HG03342 (cell line): ENCODE measurements around the gene TLE1.
"Not testable (repeated sequence)": the region's sequence is repeated elsewhere in the genome, so short reads cannot be mapped to it uniquely, and the experiment has no call there.

Experiments
- ATAC-seq: cut with Tn5 transposase; IDR thresholded peaks from one replicate; pipeline ENCODE4 v1.9.1; 2021; ENCODE audit warnings: mild to moderate bottlenecking, moderate library complexity; ENCODE audit not compliant: unreplicated experiment

The TLE1 gene

GRCh38 chr9:81689343-81690175 lies at the start of gene TLE1:
Gene TLE1, minus strand, starts transcription at chr9:81689547. Its CDS starts 1,307 bp downstream, at chr9:81688240.
- ATAC-seq, result peak; percentile 76

- ATAC-seq, result no peak
These were observed 48.6 kb upstream of the TLE1 start for GRCh38 chr9:81737871-81738507.

- not testable (repeated sequence) for ATAC-seq
These were observed 41.2 kb upstream of the TLE1 start for GRCh38 chr9:81730498-81730897.

GRCh38 chr9:81729135-81729534 lies 39.8 kb upstream of the TLE1 start:
- peak; percentile 81 for ATAC-seq

DNA sequence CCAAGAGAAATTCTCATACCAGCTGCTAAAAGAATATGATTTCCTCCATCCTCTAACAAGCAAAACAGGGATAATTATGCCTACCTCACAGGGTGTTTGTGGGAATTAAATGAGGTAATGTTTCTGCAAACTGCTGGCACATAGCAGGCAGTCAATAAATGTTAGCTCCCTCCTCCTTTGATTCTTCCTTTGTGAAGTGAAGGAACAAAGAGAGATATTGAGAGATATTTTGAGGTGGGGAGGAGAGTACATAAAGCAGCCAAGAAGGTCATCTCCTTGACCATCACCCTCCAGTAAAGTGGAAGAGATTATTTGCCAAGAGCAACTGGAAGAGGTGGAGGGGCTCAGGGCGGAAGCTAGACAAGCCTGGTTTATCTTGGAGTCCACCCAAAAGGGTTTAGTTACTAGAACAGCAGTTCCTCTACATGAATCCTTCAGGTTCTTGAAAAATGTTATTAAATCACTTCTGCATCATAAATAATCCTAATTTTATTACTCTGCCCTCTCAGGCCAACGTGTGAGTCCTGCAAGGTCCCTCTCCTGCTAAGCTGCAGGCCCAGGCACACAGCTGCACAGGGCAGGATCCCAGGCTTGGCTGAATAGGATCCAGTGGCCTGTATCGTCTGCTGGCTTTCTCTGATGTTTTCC lies 35.0 kb upstream of the TLE1 start:
- ATAC-seq, result no peak

DNA sequence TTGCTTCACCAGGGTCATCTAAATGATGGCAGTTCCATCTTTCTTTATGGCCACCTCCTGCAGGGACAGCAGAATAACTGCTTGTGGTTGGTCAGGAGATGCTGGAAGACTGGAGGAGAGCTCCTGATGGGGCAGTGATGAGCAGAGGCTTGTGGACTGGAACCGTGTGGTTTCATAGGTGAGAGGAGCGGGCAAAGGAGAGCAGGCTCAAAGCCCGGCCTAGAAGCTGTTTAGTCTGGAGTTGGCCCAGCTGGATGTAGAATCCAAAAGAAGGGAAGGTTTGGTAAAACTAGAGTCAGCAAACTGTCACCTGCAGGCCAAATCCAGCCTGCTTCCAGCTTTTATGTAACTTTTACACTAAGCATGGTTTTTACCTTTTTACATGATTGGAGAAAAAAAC lies 32.9 kb upstream of the TLE1 start:
- ATAC-seq, result no peak

- no peak for ATAC-seq
These were observed 31.2 kb upstream of the TLE1 start for GRCh38 chr9:81720450-81721086.

DNA sequence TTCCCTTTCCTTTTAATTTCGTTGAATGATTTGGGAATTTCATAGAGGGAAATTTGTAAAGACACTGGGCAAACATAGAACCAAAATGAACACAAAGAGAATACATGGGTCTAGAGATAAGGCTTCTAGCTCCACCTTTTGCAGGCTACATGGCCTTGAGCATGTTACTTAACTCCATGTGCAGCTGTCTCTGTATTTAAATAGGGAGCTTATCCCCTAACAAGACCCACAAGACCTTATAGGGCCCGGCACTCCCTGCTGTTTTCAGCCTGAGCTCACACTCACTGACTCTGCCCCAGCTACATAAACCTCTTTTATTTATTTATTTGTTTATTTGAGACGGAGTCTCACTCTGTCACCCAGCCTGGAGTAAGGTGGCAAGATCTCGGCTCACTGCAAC lies 30.6 kb upstream of the TLE1 start:
- no peak for ATAC-seq

GRCh38 chr9:81718244-81718643 lies 28.9 kb upstream of the TLE1 start:
- no peak for ATAC-seq

- no peak for ATAC-seq
These were observed 28.4 kb upstream of the TLE1 start for GRCh38 chr9:81717747-81718077.

GRCh38 chr9:81717061-81717746 lies 27.9 kb upstream of the TLE1 start:
- no peak for ATAC-seq

DNA sequence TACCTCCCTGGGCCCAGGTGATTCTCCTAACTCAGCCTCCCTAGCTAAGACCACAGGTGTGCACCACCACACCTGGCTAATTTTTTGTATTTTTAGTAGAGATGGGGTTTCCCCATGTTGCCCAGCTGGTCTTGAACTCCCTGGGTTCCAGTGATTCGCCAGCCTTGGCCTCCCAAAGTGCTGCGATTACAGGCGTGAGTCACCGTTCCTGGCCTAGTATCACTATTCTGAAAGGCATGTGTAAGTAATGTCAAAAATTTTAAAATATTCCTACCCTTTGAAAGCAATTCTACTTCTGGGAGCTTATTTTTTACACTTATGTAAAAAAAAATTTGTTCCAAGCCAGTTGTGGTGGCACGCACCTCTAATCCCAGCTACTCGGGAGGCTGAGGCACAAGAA lies 27.1 kb upstream of the TLE1 start:
- ATAC-seq, result no peak

- ATAC-seq, result no peak
These were observed 16.2 kb upstream of the TLE1 start for GRCh38 chr9:81705578-81705977.

DNA sequence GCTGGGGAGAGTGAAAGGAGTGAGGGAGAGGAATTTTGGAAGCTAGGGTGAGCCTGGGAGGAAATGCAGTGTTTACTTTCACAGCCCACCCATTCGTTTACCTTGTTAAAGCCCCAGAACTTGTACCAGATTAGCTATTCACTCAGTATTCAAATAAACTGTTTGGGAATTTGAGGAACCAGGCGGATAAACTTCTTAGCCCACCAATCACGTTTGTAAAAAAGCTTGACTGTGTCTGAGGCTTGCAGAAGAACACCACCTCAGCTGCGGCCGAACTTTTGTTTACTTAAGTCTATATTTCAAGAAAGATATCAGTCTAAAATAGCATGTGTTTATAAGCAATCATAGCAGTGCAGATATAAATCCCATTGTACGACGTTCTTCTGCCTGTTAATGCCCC lies 5.2 kb upstream of the TLE1 start:
- ATAC-seq, result no peak

DNA sequence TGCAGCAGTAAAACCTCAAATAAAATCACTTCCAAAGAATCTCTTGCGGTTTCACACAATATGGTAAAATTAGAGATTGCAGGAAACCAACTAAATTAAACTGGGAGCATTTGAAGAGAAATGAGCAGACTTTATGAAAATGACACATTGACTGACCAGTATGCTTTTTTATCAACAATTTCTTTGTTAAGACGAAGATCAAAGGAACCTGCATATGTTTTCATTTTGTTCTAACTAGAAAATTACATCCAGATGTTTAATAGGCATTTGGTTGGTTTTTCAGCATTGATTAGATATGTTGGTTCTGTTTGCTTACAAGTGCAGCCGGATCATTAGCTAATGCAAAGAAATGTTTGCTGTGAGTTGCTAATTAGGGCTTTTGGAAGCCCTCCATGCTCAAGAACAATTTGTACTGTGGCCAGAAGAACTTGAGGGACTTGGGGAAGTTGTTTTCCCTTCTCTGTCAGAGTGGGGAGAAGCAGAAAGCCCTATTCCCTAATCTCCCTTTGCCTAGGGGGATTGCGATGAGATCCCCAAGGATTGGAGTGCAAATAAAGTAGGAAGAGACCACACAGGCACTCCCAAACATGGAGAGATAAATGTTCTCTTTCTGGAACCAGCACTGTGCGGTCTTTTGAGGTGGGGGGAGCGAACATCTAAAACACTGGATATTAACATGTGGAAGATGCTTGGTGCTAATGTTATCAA lies 4.5 kb upstream of the TLE1 start:
- no peak for ATAC-seq

DNA sequence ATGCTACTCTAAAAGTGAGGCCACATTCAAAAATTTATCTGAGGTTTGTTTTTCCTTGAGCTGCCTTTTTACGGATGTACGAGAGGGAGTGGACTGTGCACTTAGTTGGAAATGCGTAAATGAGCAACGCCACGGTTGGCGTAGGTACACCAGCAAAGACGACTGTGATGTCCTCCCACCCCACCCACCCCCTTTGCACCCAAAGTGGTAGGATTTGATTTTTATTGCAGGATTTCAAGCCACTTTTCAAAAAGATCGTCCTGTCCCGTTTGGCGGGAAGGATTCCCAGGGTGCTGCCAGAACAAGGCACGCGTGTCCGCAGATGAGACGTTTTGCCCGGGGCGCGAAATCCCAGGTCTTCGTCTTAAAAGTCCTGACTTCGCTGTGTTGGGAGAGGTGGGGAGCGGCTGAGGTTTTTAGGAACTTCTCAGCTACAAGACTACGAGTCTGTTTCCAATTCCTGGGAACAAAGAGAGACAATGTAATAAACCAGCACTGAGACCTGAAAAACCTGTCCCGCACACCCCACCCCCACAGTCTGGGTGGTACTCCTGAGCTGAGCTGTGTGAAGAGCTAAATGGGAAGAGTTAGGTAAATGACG lies 1.0 kb upstream of the TLE1 start:
- ATAC-seq, result no peak

DNA sequence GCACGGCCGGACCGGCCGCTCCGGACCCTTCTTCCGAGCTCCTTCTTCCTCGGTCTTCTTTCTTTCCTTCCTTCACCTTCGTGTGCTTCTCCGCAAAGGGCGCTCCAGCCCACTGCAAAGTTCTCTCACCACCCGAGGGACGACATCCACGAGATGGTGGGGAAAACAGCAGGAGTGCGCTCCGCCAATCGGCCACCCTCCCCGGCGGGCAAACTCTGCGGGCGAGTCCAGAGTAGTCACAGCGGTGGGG lies 329 bp downstream of the TLE1 start:
- not testable (repeated sequence) for ATAC-seq

DNA sequence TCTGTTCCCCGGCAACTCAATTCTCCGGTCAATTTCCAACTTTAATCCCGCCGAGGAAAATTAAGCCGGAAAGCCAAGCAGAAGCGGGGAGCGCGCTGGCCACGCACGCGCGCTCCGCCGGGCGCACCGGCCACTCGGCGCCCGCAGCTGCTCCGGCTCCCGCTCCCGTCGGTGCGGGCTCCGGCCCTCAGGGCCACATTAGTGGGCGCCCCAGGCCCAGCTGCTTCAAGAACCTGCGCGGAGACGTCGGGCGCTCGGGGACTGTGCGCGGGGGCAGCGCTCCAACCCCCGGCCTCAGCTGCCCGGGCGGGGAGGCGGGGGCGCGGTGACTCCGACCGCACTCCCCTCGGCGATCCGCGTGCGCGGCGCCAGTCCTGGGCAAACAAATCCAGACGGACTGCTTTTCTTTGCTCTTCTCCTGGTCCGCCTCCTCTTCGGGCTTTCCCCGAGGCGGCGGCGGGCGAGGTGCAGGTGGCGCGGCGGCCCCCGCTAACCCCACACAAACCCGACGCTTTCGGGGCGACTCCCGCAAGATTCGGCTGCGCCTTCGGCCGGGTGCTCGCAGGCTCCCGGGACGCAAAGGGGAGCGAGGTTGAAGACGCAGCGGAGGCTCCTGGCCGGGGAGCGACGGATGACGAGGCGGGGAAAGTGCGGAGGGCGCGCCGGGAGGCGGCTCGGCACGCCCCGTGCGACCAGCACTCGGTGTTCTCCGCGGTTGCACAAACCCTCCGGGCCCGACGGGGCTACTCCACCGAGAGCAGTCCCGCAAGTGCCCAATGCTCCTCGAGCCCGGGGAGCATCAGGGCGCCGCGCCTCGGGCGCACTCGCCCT lies 870 bp downstream of the TLE1 start:
- ATAC-seq, result peak; percentile 9

- no peak for ATAC-seq
These were observed 1.7 kb downstream of the TLE1 start for GRCh38 chr9:81687521-81688261.
